ENCODE data around the gene SPPL2A. TPM values are rescaled to one million over a fixed set of nuclear protein-coding genes. Genes with fewer than 3 reads are reported as not detected.
A peak's percentile ranks its signal among the peaks of the same experiment; 100 is the strongest.

The SPPL2A gene
- total and polyA plus RNA-seq, 2 experiments from 2014 or later: 111 to 141 TPM

DNA sequence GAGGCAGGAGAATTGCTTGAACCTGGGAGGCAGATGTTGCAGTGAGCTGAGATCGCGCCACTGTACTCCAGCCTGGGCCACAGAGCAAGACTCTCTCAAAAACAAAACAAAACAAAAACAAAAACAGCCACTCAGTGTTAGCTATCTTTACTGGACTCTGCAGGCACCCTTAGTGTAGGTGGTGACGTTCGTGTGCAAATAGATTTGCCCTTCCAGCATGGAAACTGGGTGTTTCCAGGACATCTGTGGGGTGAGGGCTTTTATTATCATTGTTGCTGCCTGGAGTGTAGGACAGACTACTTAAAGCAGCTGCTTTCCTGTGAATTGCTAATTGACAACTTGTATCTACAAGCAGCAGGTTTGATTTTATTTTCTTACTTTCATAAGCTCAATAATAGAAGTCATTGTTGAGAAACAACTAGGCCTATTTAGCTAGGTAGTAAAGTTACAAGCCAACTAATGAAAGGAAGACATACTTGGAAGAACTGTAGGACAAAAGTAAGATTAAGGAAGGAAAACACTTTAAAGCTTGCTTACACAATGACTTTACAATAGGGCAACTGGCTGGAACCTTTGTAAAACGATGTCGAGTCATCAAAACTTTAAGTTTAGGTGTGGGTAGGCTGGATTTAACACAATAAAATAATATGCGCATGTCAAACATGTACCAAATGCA is 25.4 kb upstream of the SPPL2A start:
- H3K27ac ChIP-seq: peak overlapping the region; percentile 59

DNA sequence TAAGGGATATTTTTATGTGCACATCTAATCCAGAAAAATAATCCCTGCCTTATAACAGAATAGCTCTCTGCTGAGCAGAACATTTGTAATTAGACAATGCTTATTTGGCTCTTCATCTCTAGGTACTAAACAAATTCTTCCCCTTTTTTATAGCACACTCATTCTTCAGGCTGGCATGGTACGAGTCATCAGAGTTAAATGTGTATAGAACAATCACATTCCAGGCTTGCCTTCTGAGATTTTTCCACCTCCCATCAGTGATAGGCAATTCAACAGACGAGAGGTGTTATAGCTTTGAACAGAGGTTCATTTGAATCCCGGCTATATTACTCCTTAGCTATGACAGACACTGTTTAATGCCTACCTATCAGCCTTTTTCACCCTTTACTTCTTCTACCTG is 21.4 kb upstream of the SPPL2A start:
- Histone ChIP-seq H3K9me3 (ENCODE audit: low read depth) (no peaks in the 10 kb centered on the region), H3K27ac (no peak overlapping the region), H4K20me1 (ENCODE audit: insufficient read depth, poor library complexity, severe bottlenecking) (no peaks in the 10 kb centered on the region), H3K27me3 (no peaks in the 10 kb centered on the region), H3K79me2 (no peaks in the 10 kb centered on the region), H3K9me2 (replicated peaks; ENCODE audit: insufficient read depth) (no peaks in the 10 kb centered on the region), H3K4me1 (ENCODE audit: insufficient read depth) (peaks cover 3% of the 10 kb centered on the region), H3K4me2 (no peak overlapping the region), H3K4me3 (no peak overlapping the region), H2AFZ (no peak overlapping the region), H3K36me3 (replicated peaks; ENCODE audit: insufficient read depth, low read depth) (no peaks in the 10 kb centered on the region)
- TF ChIP-seq EZH2phosphoT487 (IDR thresholded peaks at IDR 0.05; ENCODE audit: low read depth, severe bottlenecking, unreplicated experiment) (no peak), EZH2 (IDR thresholded peaks at IDR 0.05; ENCODE audit: borderline replicate concordance) (no peak)
- TF ChIP-seq, protein P1, sequence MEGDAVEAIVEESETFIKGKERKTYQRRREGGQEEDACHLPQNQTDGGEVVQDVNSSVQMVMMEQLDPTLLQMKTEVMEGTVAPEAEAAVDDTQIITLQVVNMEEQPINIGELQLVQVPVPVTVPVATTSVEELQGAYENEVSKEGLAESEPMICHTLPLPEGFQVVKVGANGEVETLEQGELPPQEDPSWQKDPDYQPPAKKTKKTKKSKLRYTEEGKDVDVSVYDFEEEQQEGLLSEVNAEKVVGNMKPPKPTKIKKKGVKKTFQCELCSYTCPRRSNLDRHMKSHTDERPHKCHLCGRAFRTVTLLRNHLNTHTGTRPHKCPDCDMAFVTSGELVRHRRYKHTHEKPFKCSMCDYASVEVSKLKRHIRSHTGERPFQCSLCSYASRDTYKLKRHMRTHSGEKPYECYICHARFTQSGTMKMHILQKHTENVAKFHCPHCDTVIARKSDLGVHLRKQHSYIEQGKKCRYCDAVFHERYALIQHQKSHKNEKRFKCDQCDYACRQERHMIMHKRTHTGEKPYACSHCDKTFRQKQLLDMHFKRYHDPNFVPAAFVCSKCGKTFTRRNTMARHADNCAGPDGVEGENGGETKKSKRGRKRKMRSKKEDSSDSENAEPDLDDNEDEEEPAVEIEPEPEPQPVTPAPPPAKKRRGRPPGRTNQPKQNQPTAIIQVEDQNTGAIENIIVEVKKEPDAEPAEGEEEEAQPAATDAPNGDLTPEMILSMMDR (IDR thresholded peaks at IDR 0.05; ENCODE audit: poor library complexity): no peak
- DNase-seq (ENCODE audit: low spot score): no peak
- 59% methylated on average over 3 of the region's 3 CpGs for WGBS (ENCODE audit: low lambda C conversion rate, missing lambda C conversion rate)

More for the DNA sequence above, 25.4 kb upstream of the SPPL2A start:
- H2AFZ ChIP-seq: no peak overlapping the region
- no peaks in the 10 kb centered on the region for H3K79me2 ChIP-seq
- no peak overlapping the region for H3K4me2 ChIP-seq
- H3K9me3 ChIP-seq (ENCODE audit: low read depth): no peaks in the 10 kb centered on the region
- WGBS (ENCODE audit: low lambda C conversion rate, missing lambda C conversion rate): 80% methylated on average over 7 of the region's 7 CpGs
- H3K9me2 ChIP-seq (replicated peaks; ENCODE audit: insufficient read depth): no peaks in the 10 kb centered on the region
- H3K4me3 ChIP-seq: no peak overlapping the region
- H3K27me3 ChIP-seq: no peaks in the 10 kb centered on the region
- no peaks in the 10 kb centered on the region for H3K36me3 ChIP-seq (replicated peaks; ENCODE audit: insufficient read depth, low read depth)
- no peak for DNase-seq (ENCODE audit: low spot score)
- H3K4me1 ChIP-seq (ENCODE audit: insufficient read depth): no peaks in the 10 kb centered on the region
- no peaks in the 10 kb centered on the region for H4K20me1 ChIP-seq (ENCODE audit: insufficient read depth, poor library complexity, severe bottlenecking)
- TF ChIP-seq EZH2 (IDR thresholded peaks at IDR 0.05; ENCODE audit: borderline replicate concordance): no peak
- no peak for TF ChIP-seq EZH2phosphoT487 (IDR thresholded peaks at IDR 0.05; ENCODE audit: low read depth, severe bottlenecking, unreplicated experiment)
- TF ChIP-seq, protein P1 (IDR thresholded peaks at IDR 0.05; ENCODE audit: poor library complexity): no peak

DNA sequence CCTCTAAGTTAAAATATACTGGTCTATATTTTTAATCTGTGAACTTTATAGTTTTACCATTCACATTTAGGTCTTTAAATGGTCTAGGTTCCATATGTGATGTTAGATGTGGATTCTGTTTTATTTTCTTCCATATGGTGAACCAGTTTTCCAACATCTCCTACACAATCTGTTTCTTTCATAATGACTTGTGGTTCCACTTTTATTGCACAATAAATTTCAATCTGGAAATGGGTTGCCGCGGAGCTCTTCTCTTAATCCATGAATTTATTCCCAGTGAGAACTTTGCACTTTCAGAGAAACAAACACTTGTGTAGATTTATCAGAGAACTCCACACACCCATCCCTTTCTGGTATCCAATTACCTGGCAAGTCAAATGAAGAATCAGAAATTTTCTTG is 20.9 kb upstream of the SPPL2A start:
- no peaks in the 10 kb centered on the region for H3K27me3 ChIP-seq
- H2AFZ ChIP-seq: no peak overlapping the region
- H3K4me2 ChIP-seq: no peak overlapping the region
- TF ChIP-seq, protein P1 (IDR thresholded peaks at IDR 0.05; ENCODE audit: poor library complexity): no peak
- TF ChIP-seq EZH2phosphoT487 (IDR thresholded peaks at IDR 0.05; ENCODE audit: low read depth, severe bottlenecking, unreplicated experiment) (no peak), EZH2 (IDR thresholded peaks at IDR 0.05; ENCODE audit: borderline replicate concordance) (no peak)
- DNase-seq (ENCODE audit: low spot score): no peak
- H3K9me3 ChIP-seq (ENCODE audit: low read depth): no peaks in the 10 kb centered on the region
- 62% methylated on average over 2 of the region's 2 CpGs for WGBS (ENCODE audit: low lambda C conversion rate, missing lambda C conversion rate)
- peaks cover 3% of the 10 kb centered on the region for H3K4me1 ChIP-seq (ENCODE audit: insufficient read depth)
- H4K20me1 ChIP-seq (ENCODE audit: insufficient read depth, poor library complexity, severe bottlenecking): no peaks in the 10 kb centered on the region
- H3K9me2 ChIP-seq (replicated peaks; ENCODE audit: insufficient read depth): no peaks in the 10 kb centered on the region
- no peak overlapping the region for H3K4me3 ChIP-seq
- H3K36me3 ChIP-seq (replicated peaks; ENCODE audit: insufficient read depth, low read depth): no peaks in the 10 kb centered on the region
- no peaks in the 10 kb centered on the region for H3K79me2 ChIP-seq
- no peak overlapping the region for H3K27ac ChIP-seq
